NCI-H2081 (cell line): Measurements from ENCODE around the gene UBE2J2.

ENCODE experiments used
- DNase-seq, 2 experiments: peaks; one replicate each; lab custom pipeline; 2025; lab: John Stamatoyannopoulos, UW

The UBE2J2 gene

GRCh38 chr1:1295154-1295923 lies 21.7 kb upstream of the UBE2J2 start:
- no peak for DNase-seq

DNA sequence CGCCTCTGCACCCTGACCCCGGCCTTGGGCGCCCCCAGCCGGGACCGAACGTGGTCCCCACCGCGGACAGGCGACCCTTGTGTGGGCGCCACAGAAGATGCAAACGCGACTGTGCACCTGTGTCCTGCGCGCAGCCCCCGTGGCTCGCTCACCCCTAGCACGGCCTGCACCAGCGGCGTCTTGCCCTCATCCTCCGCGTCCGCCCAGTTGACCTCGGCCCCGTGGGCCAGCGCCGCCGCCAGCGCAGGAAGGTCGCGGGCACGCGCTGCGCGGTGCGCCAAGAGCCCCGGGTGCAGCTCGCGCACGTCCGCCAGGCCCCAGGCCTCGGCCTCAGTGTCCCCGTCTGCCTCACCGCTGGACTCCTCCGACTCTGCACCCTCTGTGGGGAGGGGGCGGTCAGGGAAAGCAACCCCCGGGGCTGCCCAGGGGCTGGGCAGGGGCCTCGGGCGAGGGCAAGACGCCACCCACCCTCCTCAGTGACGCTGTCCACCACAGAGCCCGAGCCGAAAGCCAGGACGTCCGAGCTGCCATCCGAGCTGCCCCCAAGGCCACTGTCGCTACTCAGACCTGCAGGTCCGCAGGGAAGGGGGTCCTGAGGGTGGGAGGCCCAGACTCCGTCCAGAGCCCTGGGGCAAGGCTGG lies 20.7 kb upstream of the UBE2J2 start:
- no peak for DNase-seq

GRCh38 chr1:1293263-1294249 lies 19.9 kb upstream of the UBE2J2 start:
- DNase-seq, result no peak

DNA sequence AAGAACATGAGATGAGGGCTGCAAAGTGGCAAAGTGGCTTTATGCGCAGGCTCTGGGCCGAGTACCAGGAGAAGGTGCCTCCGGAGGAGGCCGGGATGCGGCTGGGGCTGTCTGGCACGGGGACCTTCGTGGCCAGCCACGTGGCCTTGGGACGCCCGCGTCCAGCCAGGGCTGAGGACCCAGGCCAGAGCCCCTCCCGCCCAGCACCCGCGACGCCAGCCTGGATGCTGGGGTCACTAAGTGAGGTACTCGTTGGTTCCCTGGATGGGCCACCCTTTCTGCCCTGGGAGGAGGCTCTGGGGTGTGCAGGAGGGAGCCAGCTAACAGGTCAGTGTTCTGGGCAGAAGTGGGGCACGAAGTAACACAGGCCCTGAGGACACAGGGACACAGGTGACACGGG lies 19.2 kb upstream of the UBE2J2 start:
- DNase-seq, result no peak

- no peak for DNase-seq
These were observed 18.8 kb upstream of the UBE2J2 start for GRCh38 chr1:1292442-1292779.

DNA sequence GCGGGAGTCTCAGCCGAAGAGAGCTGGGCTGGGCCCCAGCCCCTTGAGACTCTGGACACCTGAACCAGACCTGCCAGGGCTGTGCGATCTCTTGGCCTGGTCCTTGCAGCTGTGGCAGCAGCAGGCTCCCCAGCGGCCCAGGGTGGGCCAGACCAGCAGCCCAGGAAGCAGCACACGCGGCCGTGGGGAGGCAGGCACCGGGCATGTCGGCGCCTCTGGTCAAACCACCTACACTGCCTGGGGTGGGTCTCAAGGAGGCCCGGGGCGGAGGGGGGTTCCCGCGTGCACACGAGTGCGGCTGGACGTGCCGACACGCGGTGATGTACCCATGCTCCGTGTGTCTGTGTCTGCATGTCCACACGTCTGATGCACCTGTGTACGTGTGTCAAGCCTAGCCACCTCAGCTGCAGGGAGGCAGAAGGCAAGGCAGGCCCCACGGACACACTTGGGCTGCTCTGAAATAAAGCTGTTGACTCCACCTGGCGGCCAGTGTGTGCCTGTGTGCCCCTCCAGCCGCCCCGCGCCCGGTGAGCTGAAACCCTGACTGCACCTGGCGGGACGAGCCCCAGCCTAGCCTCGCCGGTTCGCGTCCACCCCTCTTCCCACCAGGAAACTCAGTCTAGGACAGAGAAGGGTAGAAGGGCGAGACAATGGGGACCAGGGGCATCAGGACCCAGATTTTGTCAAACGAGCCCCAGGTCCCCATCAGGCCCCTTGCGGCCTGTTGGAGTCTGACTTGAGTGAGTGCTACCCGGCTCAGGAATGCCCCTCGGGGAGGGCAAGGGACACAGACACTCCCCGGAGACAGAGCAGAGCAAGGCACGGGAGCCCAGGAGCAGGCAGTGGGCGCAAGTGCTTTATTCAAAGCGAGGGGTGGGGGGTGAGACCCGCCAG lies 18.1 kb upstream of the UBE2J2 start:
- peak; percentile 76 to 78 for DNase-seq

GRCh38 chr1:1291023-1291528 lies 17.4 kb upstream of the UBE2J2 start:
- peak in 1 of 2 experiments; percentile 9 for DNase-seq

- peak; percentile 29 to 42 for DNase-seq
These were observed 16.6 kb upstream of the UBE2J2 start for GRCh38 chr1:1290238-1290731.

DNA sequence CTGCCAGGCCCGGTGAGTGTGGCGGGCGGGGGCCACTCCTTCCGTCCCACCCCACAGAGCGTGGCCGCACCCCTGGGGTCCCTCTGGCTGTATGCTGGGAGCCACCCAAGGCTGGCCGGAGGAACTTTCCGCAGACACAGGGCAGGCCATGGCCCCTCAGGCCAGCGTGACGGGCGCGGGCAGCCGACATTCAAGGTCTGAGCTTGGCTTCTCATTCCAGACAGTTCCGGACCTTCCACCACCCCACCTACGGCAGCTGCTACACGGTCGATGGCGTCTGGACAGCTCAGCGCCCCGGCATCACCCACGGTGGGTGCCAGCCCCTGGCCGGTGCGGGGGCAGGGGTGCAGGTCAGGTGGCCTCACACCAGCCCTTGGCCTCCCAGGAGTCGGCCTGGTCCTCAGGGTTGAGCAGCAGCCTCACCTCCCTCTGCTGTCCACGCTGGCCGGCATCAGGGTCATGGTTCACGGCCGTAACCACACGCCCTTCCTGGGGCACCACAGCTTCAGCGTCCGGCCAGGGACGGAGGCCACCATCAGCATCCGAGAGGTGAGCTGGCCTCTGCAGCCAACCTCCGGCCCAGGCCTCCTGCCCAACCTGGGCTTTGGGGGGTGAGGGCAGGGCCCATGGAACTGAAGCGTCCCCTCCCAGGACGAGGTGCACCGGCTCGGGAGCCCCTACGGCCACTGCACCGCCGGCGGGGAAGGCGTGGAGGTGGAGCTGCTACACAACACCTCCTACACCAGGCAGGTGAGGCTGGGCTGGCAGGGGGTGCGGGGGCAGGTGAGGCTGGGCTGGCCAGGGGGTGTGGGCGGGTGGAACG lies 13.8 kb upstream of the UBE2J2 start:
- DNase-seq, result no peak

- no peak for DNase-seq
These were observed 12.9 kb upstream of the UBE2J2 start for GRCh38 chr1:1286313-1287261.

DNA sequence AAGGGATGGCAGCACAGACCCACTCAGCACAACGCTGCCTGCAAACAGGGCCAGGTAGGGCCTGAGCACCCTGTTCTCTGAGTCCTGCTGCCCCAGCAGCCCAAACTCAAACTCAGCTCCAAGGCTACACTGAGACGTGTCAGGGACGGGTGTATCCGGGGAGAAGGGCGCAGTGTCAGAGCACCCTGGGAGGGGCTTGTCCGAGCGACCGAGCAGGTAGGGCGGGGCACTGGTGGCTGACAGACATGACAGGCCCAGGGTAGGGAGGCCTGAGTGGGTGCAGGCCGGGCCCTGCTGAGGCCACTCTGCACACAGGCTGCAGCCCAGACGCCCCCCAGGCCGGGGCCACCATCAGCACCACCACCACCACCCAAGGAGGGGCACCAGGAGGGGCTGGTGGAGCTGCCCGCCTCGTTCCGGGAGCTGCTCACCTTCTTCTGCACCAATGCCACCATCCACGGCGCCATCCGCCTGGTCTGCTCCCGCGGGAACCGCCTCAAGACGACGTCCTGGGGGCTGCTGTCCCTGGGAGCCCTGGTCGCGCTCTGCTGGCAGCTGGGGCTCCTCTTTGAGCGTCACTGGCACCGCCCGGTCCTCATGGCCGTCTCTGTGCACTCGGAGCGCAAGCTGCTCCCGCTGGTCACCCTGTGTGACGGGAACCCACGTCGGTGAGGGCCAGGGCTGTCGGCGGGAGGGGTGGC lies 12.1 kb upstream of the UBE2J2 start:
- DNase-seq, result no peak

GRCh38 chr1:1285102-1285571 lies 11.5 kb upstream of the UBE2J2 start:
- no peak for DNase-seq

- no peak for DNase-seq
These were observed 10.8 kb upstream of the UBE2J2 start for GRCh38 chr1:1284221-1285101.

DNA sequence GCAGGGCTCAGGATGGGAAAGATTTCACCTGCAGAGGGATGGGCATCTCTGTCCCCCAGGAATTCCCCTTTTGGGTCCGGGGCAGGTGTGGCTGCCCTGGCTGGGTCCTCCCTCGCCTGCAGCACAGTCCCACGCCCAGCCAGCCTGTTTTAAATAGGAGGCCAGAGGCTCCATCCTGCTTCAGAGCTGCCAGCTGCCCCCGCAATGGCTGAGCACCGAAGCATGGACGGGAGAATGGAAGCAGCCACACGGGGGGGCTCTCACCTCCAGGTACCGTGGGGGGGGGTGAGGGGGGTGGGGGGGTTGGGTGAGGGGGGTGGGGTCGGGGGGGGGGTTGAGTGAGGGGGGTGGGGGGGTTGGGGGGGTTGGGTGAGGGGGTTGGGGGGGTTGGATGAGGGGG lies 10.2 kb upstream of the UBE2J2 start:
- DNase-seq, result no peak

GRCh38 chr1:1282998-1283397 lies 9.3 kb upstream of the UBE2J2 start:
- no peak for DNase-seq

GRCh38 chr1:1281533-1282321 lies 8.1 kb upstream of the UBE2J2 start:
- DNase-seq, result no peak
